H1 (cell line): ENCODE measurements around the gene DAW1. TPM values are rescaled to one million over a fixed set of nuclear protein-coding genes. Genes with fewer than 3 reads are reported as not detected.

Experiments
- CTCF ChIA-PET: fragments of 300-600 bp; sonication (Branson Sonifier 250); formaldehyde crosslinking; loops from one replicate; lab custom pipeline; 2021; ENCODE audit not compliant: partially characterized antibody; lab: Charles Lee
- POLR2A ChIA-PET: fragments of 300-600 bp; sonication (Branson Sonifier 250); formaldehyde crosslinking; loops from one replicate; lab custom pipeline; 2021; ENCODE audit warnings: inconsistent platforms; ENCODE audit not compliant: partially characterized antibody; lab: Charles Lee
- DNase-seq, 2 experiments: peaks; one replicate each; pipeline versions ENCODE4 v3.0.0 to v3.0.0-alpha.2; 2010 to 2022; ENCODE audit warnings: low spot score in 2 of 2, low read depth in 1 of 2, mixed read lengths in 1 of 2
- FAIRE-seq: peaks from 2 replicates; lab custom pipeline; 2011; peaks lifted over from hg19 to GRCh38; lab: Jason Lieb, UNC
- H2AFZ ChIP-seq: 2 replicates; pipeline ENCODE4 v1.8.1; 2012; ENCODE audit warnings: low read length, inconsistent platforms
- H2AK5ac ChIP-seq: 2 replicates; pipeline ENCODE4 v1.6.1; 2013; ENCODE audit warnings: low read depth, low read length
- H2BK120ac ChIP-seq: replicated peaks from 2 replicates; pipeline ENCODE3; 2013; ENCODE audit warnings: low read depth, low read length, inconsistent platforms
- H2BK12ac ChIP-seq: 2 replicates; pipeline ENCODE4 v1.6.1; 2013; ENCODE audit warnings: low read depth, low read length
- H2BK15ac ChIP-seq: 2 replicates; pipeline ENCODE4 v1.6.1; 2013; ENCODE audit warnings: low read length
- H2BK20ac ChIP-seq: 2 replicates; pipeline ENCODE4 v1.6.1; 2013; ENCODE audit warnings: low read length
- H2BK5ac ChIP-seq: 2 replicates; pipeline ENCODE4 v1.6.1; 2013; ENCODE audit warnings: low read depth, low read length
- H3K14ac ChIP-seq: 2 replicates; pipeline ENCODE4 v1.6.1; 2013; ENCODE audit warnings: inconsistent platforms; ENCODE audit not compliant: insufficient read length
- H3K18ac ChIP-seq: 2 replicates; pipeline ENCODE4 v1.6.1; 2013; ENCODE audit warnings: low read length; ENCODE audit errors: extremely low read depth
- H3K23ac ChIP-seq: 2 replicates; pipeline ENCODE4 v1.6.1; 2013; ENCODE audit warnings: inconsistent platforms; ENCODE audit not compliant: insufficient read length
- H3K23me2 ChIP-seq: 2 replicates; pipeline ENCODE4 v1.6.1; 2013; ENCODE audit warnings: low read depth, low read length
- H3K27ac ChIP-seq: 2 replicates; pipeline ENCODE4 v1.6.1; 2011; ENCODE audit warnings: low read depth, low read length, inconsistent platforms
- H3K27me3 ChIP-seq, 4 experiments: replicated peaks in 1 of 4; 1 replicate in 1 of 4; 2 replicates in 3 of 4; pipeline versions ENCODE4 v1.6.1 to v1.8.1; 2011 to 2013; ENCODE audit warnings: low read length in 3 of 4, mild to moderate bottlenecking in 3 of 4, inconsistent platforms in 2 of 4, mixed read lengths in 2 of 4, moderate library complexity in 1 of 4; ENCODE audit not compliant: control insufficient read depth in 3 of 4, insufficient read depth in 3 of 4; ENCODE audit errors: extremely low read depth in 1 of 4
- H3K36me3 ChIP-seq, 4 experiments: 2 replicates each; pipeline versions ENCODE4 v1.6.1 to v1.8.1; 2011 to 2013; ENCODE audit warnings: mild to moderate bottlenecking in 4 of 4, low read length in 3 of 4, moderate library complexity in 2 of 4, control low read depth in 1 of 4, inconsistent platforms in 1 of 4; ENCODE audit not compliant: insufficient read depth in 4 of 4, control insufficient read depth in 2 of 4
- H3K4ac ChIP-seq: replicated peaks from 2 replicates; pipeline ENCODE3; 2013; ENCODE audit warnings: low read length, low read depth, mixed read lengths, inconsistent platforms; ENCODE audit not compliant: insufficient read length
- H3K4me1 ChIP-seq, 4 experiments: replicated peaks in 1 of 4; 1 replicate in 1 of 4; 2 replicates in 3 of 4; pipeline versions ENCODE4 v1.6.1 to v1.8.1; 2011 to 2013; ENCODE audit warnings: low read length in 3 of 4, inconsistent platforms in 2 of 4, mixed read lengths in 1 of 4; ENCODE audit not compliant: insufficient read depth in 4 of 4, control insufficient read depth in 3 of 4
- H3K4me2 ChIP-seq, 2 experiments: 2 replicates each; pipeline versions ENCODE4 v1.6.1 to v1.8.1; 2011 to 2013; ENCODE audit warnings: low read depth in 2 of 2, low read length in 2 of 2, control low read depth in 1 of 2, inconsistent platforms in 1 of 2, mild to moderate bottlenecking in 1 of 2; ENCODE audit not compliant: insufficient read depth in 1 of 2
- H3K4me3 ChIP-seq, 4 experiments: fragments of 200-600, 300-600 bp in 1 of 4; sonication (generic), shearing (Covaris generic), sonication (Bioruptor Twin) in 1 of 4; 2 replicates each; pipeline versions ENCODE4 v1.5.1 to v1.8.1; 2011 to 2016; ENCODE audit warnings: low read length in 4 of 4, low read depth in 3 of 4, control low read depth in 2 of 4, inconsistent platforms in 2 of 4, mild to moderate bottlenecking in 2 of 4, mixed read lengths in 1 of 4, moderate library complexity in 1 of 4; ENCODE audit not compliant: insufficient read depth in 2 of 4; ENCODE audit errors: extremely low read depth in 1 of 4
- H3K56ac ChIP-seq: replicated peaks from 2 replicates; pipeline ENCODE3; 2013; ENCODE audit warnings: low read depth, mild to moderate bottlenecking, mixed read lengths, low read length, inconsistent platforms; ENCODE audit not compliant: insufficient read length
- H3K79me1 ChIP-seq: 2 replicates; pipeline ENCODE4 v1.6.1; 2013; ENCODE audit warnings: low read depth, low read length, control low read depth
- H3K79me2 ChIP-seq, 2 experiments: 2 replicates each; pipeline versions ENCODE4 v1.6.1 to v1.8.1; 2012 to 2013; ENCODE audit warnings: low read length in 2 of 2, mild to moderate bottlenecking in 2 of 2, inconsistent platforms in 1 of 2; ENCODE audit not compliant: insufficient read depth in 2 of 2, control insufficient read depth in 1 of 2
- H3K9ac ChIP-seq, 4 experiments: replicated peaks in 1 of 4; 1 replicate in 1 of 4; 2 replicates in 3 of 4; pipeline versions ENCODE4 v1.6.1 to v1.8.1; 2011 to 2013; ENCODE audit warnings: low read depth in 3 of 4, low read length in 3 of 4, control low read depth in 2 of 4, mild to moderate bottlenecking in 2 of 4, moderate library complexity in 2 of 4, inconsistent platforms in 1 of 4; ENCODE audit errors: extremely low read depth in 1 of 4
- H3K9me3 ChIP-seq, 2 experiments: 2 replicates each; pipeline versions ENCODE4 v1.6.1 to v1.8.1; 2012 to 2013; ENCODE audit warnings: mild to moderate bottlenecking in 2 of 2, moderate library complexity in 2 of 2, control low read depth in 1 of 2, inconsistent platforms in 1 of 2, low read depth in 1 of 2, low read length in 1 of 2, mixed read lengths in 1 of 2; ENCODE audit not compliant: insufficient read depth in 2 of 2
- H4K20me1 ChIP-seq, 2 experiments: replicated peaks in 1 of 2; 2 replicates each; pipeline versions ENCODE3 to v1.8.1; 2011 to 2013; ENCODE audit warnings: inconsistent platforms in 2 of 2, low read length in 2 of 2, mild to moderate bottlenecking in 1 of 2; ENCODE audit not compliant: insufficient read depth in 2 of 2, control insufficient read depth in 1 of 2
- H4K5ac ChIP-seq: 2 replicates; pipeline ENCODE4 v1.6.1; 2013; ENCODE audit warnings: low read length, low read depth, mixed read lengths, inconsistent platforms; ENCODE audit not compliant: insufficient read length
- H4K8ac ChIP-seq: 2 replicates; pipeline ENCODE4 v1.8.0; 2013; ENCODE audit warnings: mild to moderate bottlenecking, moderate library complexity, low read length, inconsistent platforms; ENCODE audit not compliant: insufficient read depth; ENCODE audit errors: extremely low read depth
- H4K91ac ChIP-seq: replicated peaks from 2 replicates; pipeline ENCODE3; 2013; ENCODE audit warnings: low read length, mixed read lengths, inconsistent platforms; ENCODE audit not compliant: insufficient read length
- ASH2L ChIP-seq: fragments of 200-600, 300-600 bp; sonication (generic); IDR thresholded peaks from one replicate; pipeline ENCODE4 v1.7.1; 2017; ENCODE audit warnings: low read length
- BCL11A ChIP-seq, 2 experiments: IDR thresholded peaks; one replicate each; pipeline ENCODE4 v1.6.1; 2011; ENCODE audit warnings: low read depth in 2 of 2, low read length in 2 of 2, mild to moderate bottlenecking in 2 of 2
- WGBS, 2 experiments: shearing (Covaris generic) in 1 of 2; methylation state at CpG; one replicate each; pipeline versions ENCODE4 v1.1.6 to v1.1.7; 2013 to 2015; ENCODE audit warnings: low lambda C conversion rate in 2 of 2, mixed read lengths in 2 of 2, inconsistent platforms in 1 of 2, low coverage in 1 of 2, missing lambda C conversion rate in 1 of 2; ENCODE audit not compliant: insufficient replicate concordance in 2 of 2, insufficient coverage in 1 of 2, insufficient read length in 1 of 2; ENCODE audit errors: extremely low coverage in 1 of 2, missing lambda C conversion rate in 1 of 2; 5-methylcytosine and 5-hydroxymethylcytosine counted together
- polyA plus RNA-seq, 7 experiments: library from polyadenylated mRNA; depleted of rRNA in 3 of 7; stranded (reverse) in 5 of 7; unstranded in 2 of 7; fragments of >200 nt in 5 of 7; fragments of 200-250 nt in 2 of 7; gene quantifications; 1 replicate in 5 of 7; 2 replicates in 1 of 7; 4 replicates in 1 of 7; pipeline versions ENCODE4 v1.2.1 to v1.2.3, GENCODE V29; 2011 to 2013; ENCODE audit warnings: missing spikeins in 2 of 7, mixed read lengths in 2 of 7
- total RNA-seq: library from RNA; stranded (reverse); fragmentation: NEBNext Ultra II Directional; extraction: Animal tissue kit (Norgen Biotek cat#: 25700); gene quantifications from 2 replicates; pipeline ENCODE4 v1.2.1, GENCODE V29; 2021

DAW1 gene
- total and polyA plus RNA-seq, 2 of the 8 experiments (the other 6 are each of a cell fraction or from before 2014, with no cell fraction given), result 0.44 to 1.4 TPM

DNA sequence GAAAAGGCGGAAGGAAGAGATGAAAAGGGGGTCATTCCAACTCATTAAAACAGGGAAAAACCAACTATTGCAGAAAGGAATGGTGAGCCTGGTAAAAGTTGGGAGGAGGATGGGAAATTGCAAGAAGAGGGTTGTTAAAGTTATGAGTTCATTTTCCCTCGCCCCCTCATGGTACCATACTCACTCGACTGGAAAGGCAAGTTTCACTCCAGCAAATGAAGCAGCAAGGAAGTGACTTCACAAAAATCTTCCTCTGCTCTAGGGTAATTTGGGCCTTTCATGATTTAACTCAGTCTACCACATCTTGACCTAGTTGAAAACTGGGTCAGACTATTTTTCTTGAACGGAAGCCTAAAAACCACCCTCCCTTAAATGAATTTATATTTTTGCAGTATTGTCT lies 22.8 kb upstream of the DAW1 start:
- Histone ChIP-seq H3K36me3 (no peaks in the 10 kb centered on the region), H3K18ac (no peak overlapping the region), H3K56ac (no peak overlapping the region), H4K8ac (no peak overlapping the region), H2AFZ (peak overlapping the region; percentile 82; the same call in 1 of the 2 replicates), H3K79me2 (no peaks in the 10 kb centered on the region), H3K9ac (no peak overlapping the region), H2BK15ac (no peak overlapping the region), H2BK12ac (no peak overlapping the region), H3K27ac (no peak overlapping the region), H3K23ac (no peak overlapping the region), H3K4me1 (no peaks in the 10 kb centered on the region; a peak in 1 of 7 replicates), H3K23me2 (no peaks in the 10 kb centered on the region; the same call in 1 of the 2 replicates), H3K27me3 (no peaks in the 10 kb centered on the region), H2AK5ac (no peak overlapping the region), H2BK5ac (no peak overlapping the region), H4K20me1 (no peaks in the 10 kb centered on the region), H2BK20ac (no peak overlapping the region), H3K9me3 (no peaks in the 10 kb centered on the region), H2BK120ac (no peak overlapping the region), H3K4ac (no peak overlapping the region), H3K14ac (no peak overlapping the region), H4K5ac (no peak overlapping the region), H3K79me1 (no peaks in the 10 kb centered on the region), H3K4me2 (no peak overlapping the region), H3K4me3 (no peak overlapping the region), H4K91ac (no peak overlapping the region)
- no peak for FAIRE-seq
- ChIA-PET CTCF (no interaction called here), POLR2A (no interaction called here)
- TF ChIP-seq BCL11A (IDR thresholded peaks at IDR 0.05; ENCODE audit: low read depth in 2 of 2, low read length in 2 of 2) (no peak), ASH2L (peak; percentile 24)
- DNase-seq, result no peak
- WGBS, 2 experiments, result 88% methylated on average over 4 of the region's 4 CpGs; no CpG with 5 or more reads in 1 of the 2 experiments
